Lung (tissue), 12 donors: Measurements from ENCODE around the gene TEKT1. TPM values are rescaled to one million over a fixed set of nuclear protein-coding genes. Genes with fewer than 3 reads are reported as not detected.

Source experiments
- ATAC-seq: fragments of 200-7000 bp; cut with Tn5 transposase; one replicate; pipeline ENCODE4 v1.9.1; 2020; ENCODE audit warnings: moderate number of reproducible peaks; ENCODE audit not compliant: insufficient read depth, low FRiP score
- DNase-seq, 3 donors: peaks; one replicate each; pipeline ENCODE4 v3.0.0-alpha.2; 2013 to 2017
- H3K27ac ChIP-seq, 2 donors: one replicate each; pipeline ENCODE4 v1.5.1; 2013; ENCODE audit warnings: mild to moderate bottlenecking in 2 of 2, moderate library complexity in 2 of 2, control low read depth in 1 of 2, inconsistent platforms in 1 of 2, low read depth in 1 of 2, low read length in 1 of 2
- H3K27me3 ChIP-seq, 3 donors: one replicate each; pipeline ENCODE4 v1.5.1; 2013; ENCODE audit warnings: low read length in 2 of 3; ENCODE audit not compliant: control insufficient read depth in 3 of 3, insufficient read depth in 3 of 3
- H3K36me3 ChIP-seq, 4 donors: one replicate each; pipeline ENCODE4 v1.5.1; 2013; ENCODE audit warnings: low read length in 4 of 4, mild to moderate bottlenecking in 1 of 4, moderate library complexity in 1 of 4; ENCODE audit not compliant: control insufficient read depth in 4 of 4, insufficient read depth in 4 of 4
- H3K4me1 ChIP-seq, 5 donors: one replicate each; pipeline ENCODE4 v1.5.1; 2013; ENCODE audit warnings: low read length in 5 of 5, mild to moderate bottlenecking in 2 of 5, moderate library complexity in 1 of 5; ENCODE audit not compliant: control insufficient read depth in 5 of 5, insufficient read depth in 5 of 5
- H3K4me3 ChIP-seq: one replicate; pipeline ENCODE4 v1.5.1; 2013; ENCODE audit warnings: mild to moderate bottlenecking, control low read depth, moderate library complexity
- H3K9ac ChIP-seq, 2 donors: one replicate each; pipeline ENCODE4 v1.5.1; 2013; ENCODE audit warnings: low read length in 2 of 2, control low read depth in 1 of 2; ENCODE audit not compliant: insufficient read depth in 1 of 2
- H3K9me3 ChIP-seq, 4 donors: one replicate each; pipeline ENCODE4 v1.5.1; 2013; ENCODE audit warnings: low read length in 3 of 4, mild to moderate bottlenecking in 1 of 4, moderate library complexity in 1 of 4; ENCODE audit not compliant: control insufficient read depth in 4 of 4, insufficient read depth in 3 of 4
- CTCF ChIP-seq: IDR thresholded peaks from 2 replicates; pipeline ENCODE4 v1.5.1; 2012; ENCODE audit warnings: mild to moderate bottlenecking; ENCODE audit errors: control extremely low read depth, extremely low read depth
- WGBS, 2 donors: extraction: QIAGEN DNeasy Blood & Tissue Kit; methylation state at CpG; one replicate each; pipeline ENCODE4 v1.1.7; 2013; 5-methylcytosine and 5-hydroxymethylcytosine counted together
- polyA plus RNA-seq, 2 donors: library from polyadenylated mRNA; stranded (reverse); fragments of 200-250 nt; gene quantifications; one replicate each; pipeline ENCODE4 v1.2.1, GENCODE V29; 2013
- total RNA-seq, 2 donors: library from RNA; depleted of rRNA in 1 of 2; stranded (reverse); fragments of >200 nt in 1 of 2; gene quantifications; one replicate each; pipeline ENCODE4 v1.2.1, GENCODE V29; 2014 to 2021
- donor health status: control.
- donor health status: control.
- donor health status: Bipolar disorder and iron deficiency.
- donor health status: healthy.
- donor health status: DM: yes; HTN: yes; CAD: no.

The TEKT1 gene
- total and polyA plus RNA-seq, 4 donors, result 9.3 to 24.8 (median 14.9) TPM

- no peaks in the 10 kb centered on the region for H3K27me3 ChIP-seq
- peak overlapping the region in 1 of 2 donors; percentile 51 for H3K9ac ChIP-seq
- no peak for TF ChIP-seq CTCF
- H3K36me3 ChIP-seq, result peaks cover 0 to 7% (median 3%) of the 10 kb centered on the region in 4 donors
- peaks cover 0 to 36% (median 6%) of the 10 kb centered on the region in 5 donors for H3K4me1 ChIP-seq
- no peak for ATAC-seq
- peak overlapping the region; percentile 85 to 97 for H3K27ac ChIP-seq
- WGBS, 2 donors, result 58 to 66% methylated on average over 5 of the region's 5 CpGs
- peak overlapping the region; percentile 67 for H3K4me3 ChIP-seq
- peak; percentile 69 to 80 (median 77) for DNase-seq
- no peaks in the 10 kb centered on the region for H3K9me3 ChIP-seq
Measured at GRCh38 chr17:6755281-6755680, 76.2 kb downstream of the TEKT1 start.

DNA sequence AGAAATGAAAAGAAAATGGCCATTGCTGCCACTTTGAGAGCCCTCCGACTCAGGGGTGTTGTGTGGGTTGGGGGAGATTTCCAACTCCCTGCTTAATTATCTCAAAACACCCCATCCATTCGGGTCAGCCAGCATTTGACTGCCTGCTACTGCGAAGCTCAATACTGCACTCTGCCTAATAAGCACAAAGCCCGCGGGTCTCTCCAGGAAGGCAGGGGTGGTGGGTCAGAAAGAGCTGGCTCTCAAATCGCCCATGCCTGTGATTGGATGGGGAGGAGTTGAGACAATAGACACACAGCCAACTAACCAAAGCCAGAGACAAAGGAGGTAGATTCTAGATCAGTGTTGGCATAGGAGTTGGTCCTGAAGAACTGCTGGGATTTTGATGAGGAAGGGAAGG, 78.0 kb downstream of the TEKT1 start:
- Histone ChIP-seq H3K9ac (no peak overlapping the region), H3K27ac (peak overlapping the region; percentile 34 to 81), H3K4me3 (no peak overlapping the region), H3K36me3 (peaks cover 0 to 5% (median 0%) of the 10 kb centered on the region in 4 donors), H3K4me1 (peaks cover 0 to 36% (median 6%) of the 10 kb centered on the region in 5 donors), H3K27me3 (no peaks in the 10 kb centered on the region), H3K9me3 (no peaks in the 10 kb centered on the region)
- ATAC-seq (no peak), DNase-seq (peak; percentile 20 to 48 (median 34))
- no peak for TF ChIP-seq CTCF
- WGBS, 2 donors, result 61 to 71% methylated on average over 6 of the region's 6 CpGs

DNA sequence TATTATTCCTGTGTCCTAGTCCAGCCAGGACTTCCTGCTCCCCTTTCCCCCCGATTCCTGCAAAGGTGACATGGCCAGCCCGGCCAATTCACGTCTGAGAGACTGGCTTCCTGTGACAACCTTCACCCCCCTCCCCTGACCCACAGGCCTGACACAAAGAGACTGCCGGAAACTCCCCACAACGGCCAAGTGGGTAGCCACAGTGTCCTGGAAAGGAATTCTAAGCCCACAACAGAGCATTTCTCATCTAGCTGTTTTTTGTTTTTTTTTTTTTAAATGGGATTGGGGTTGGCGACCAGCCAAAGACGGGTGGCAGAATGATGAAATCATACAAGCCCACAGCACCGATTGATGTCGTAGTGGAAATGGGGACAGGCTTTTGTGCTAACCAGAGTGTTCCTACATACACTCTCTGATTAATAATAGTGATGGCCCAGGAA, 78.5 kb downstream of the TEKT1 start:
- Histone ChIP-seq H3K27ac (peak overlapping the region; percentile 81 to 86), H3K36me3 (peaks cover 0 to 3% (median 0%) of the 10 kb centered on the region in 4 donors), H3K9ac (no peak overlapping the region), H3K9me3 (no peaks in the 10 kb centered on the region), H3K4me1 (peaks cover 0 to 36% (median 6%) of the 10 kb centered on the region in 5 donors), H3K4me3 (no peak overlapping the region), H3K27me3 (no peaks in the 10 kb centered on the region)
- 9 to 13% methylated on average over 8 to 9 of the region's 9 CpGs for WGBS, 2 donors
- peak; percentile 60 to 78 (median 75) for DNase-seq
- ATAC-seq, result peak; percentile 35
- no peak for TF ChIP-seq CTCF
